Peyer's patch (tissue), 4 donors: ENCODE data around the gene NDST1. TPM values are rescaled to one million over a fixed set of nuclear protein-coding genes. Genes with fewer than 3 reads are reported as not detected.
A peak's percentile ranks its signal among the peaks of the same experiment; 100 is the strongest.

ENCODE experiments used
- DNase-seq, 3 donors: peaks; one replicate each; pipeline ENCODE4 v3.0.0-alpha.2; 2017 to 2019
- H3K27ac ChIP-seq, 4 donors: fragments of 200-600 bp; sonication (generic); one replicate each; pipeline ENCODE4 v1.5.1; 2016 to 2019
- H3K27me3 ChIP-seq, 2 donors: fragments of 200-600 bp; sonication (generic); one replicate each; pipeline ENCODE4 v1.5.1; 2019
- H3K36me3 ChIP-seq, 3 donors: fragments of 200-600 bp; sonication (generic); one replicate each; pipeline ENCODE4 v1.5.1; 2016 to 2019
- H3K4me1 ChIP-seq, 4 donors: fragments of 200-600 bp; sonication (generic); one replicate each; pipeline ENCODE4 v1.5.1; 2016 to 2019
- H3K4me3 ChIP-seq, 4 donors: fragments of 200-600 bp; sonication (generic); 1 replicate in 3 of 4; 2 replicates in 1 of 4; pipeline ENCODE4 v1.5.1; 2016 to 2019; ENCODE audit warnings: mild to moderate bottlenecking in 1 of 4
- H3K9me3 ChIP-seq, 4 donors: fragments of 200-600 bp; sonication (generic); one replicate each; pipeline ENCODE4 v1.5.1; 2016 to 2019; ENCODE audit warnings: mild to moderate bottlenecking in 1 of 4
- CTCF ChIP-seq, 6 experiments: fragments of 450-650 bp in 4 of 6; fragments of 200-600 bp in 2 of 6; sonication (generic) in 1 of 6; IDR thresholded peaks; one replicate each; pipeline ENCODE4 v1.5.1; 2017 to 2019; ENCODE audit warnings: antibody characterized with exemption in 6 of 6, mild to moderate bottlenecking in 3 of 6, moderate library complexity in 1 of 6
- POLR2A ChIP-seq, 2 donors: fragments of 450-650 bp; IDR thresholded peaks; one replicate each; pipeline ENCODE4 v1.5.1; 2017; ENCODE audit warnings: antibody characterized with exemption in 2 of 2, mild to moderate bottlenecking in 2 of 2, moderate library complexity in 2 of 2
- total RNA-seq, 4 donors: library from RNA; depleted of rRNA; stranded (reverse); fragments of >200 nt; gene quantifications; one replicate each; pipeline ENCODE4 v1.1.0, GENCODE V29; 2016

NDST1 gene
- total RNA-seq, 4 donors from 2014 or later: 80.9 to 168 (median 118) TPM

- Histone ChIP-seq H3K36me3 (peaks cover 0 to 50% (median 0%) of the 10 kb centered on the region in 3 donors), H3K9me3 (no peaks in the 10 kb centered on the region), H3K4me1 (peaks cover 0 to 2% (median 0%) of the 10 kb centered on the region in 4 donors), H3K27ac (no peak overlapping the region), H3K27me3 (no peaks in the 10 kb centered on the region), H3K4me3 (no peak overlapping the region)
- TF ChIP-seq POLR2A (IDR thresholded peaks at IDR 0.05): no peak
- TF ChIP-seq CTCF (IDR thresholded peaks at IDR 0.05): no peak
- peak in 1 of 3 donors; percentile 25 for DNase-seq
Measured at GRCh38 chr5:150556106-150556505, 48.2 kb downstream of the NDST1 start.

- peak in 1 of 3 donors; percentile 39 for DNase-seq
- H3K4me3 ChIP-seq: no peak overlapping the region
- H3K27me3 ChIP-seq: no peaks in the 10 kb centered on the region
- no peaks in the 10 kb centered on the region for H3K9me3 ChIP-seq
- peaks cover 0 to 9% (median 0%) of the 10 kb centered on the region in 4 donors for H3K4me1 ChIP-seq
- H3K27ac ChIP-seq: no peak overlapping the region
- no peak for TF ChIP-seq POLR2A (IDR thresholded peaks at IDR 0.05)
- TF ChIP-seq CTCF (IDR thresholded peaks at IDR 0.05): no peak
- H3K36me3 ChIP-seq: peaks cover 0 to 41% (median 0%) of the 10 kb centered on the region in 3 donors
Measured at GRCh38 chr5:150556859-150557508, 49.1 kb downstream of the NDST1 start.

- no peak for TF ChIP-seq CTCF (IDR thresholded peaks at IDR 0.05)
- no peak for TF ChIP-seq POLR2A (IDR thresholded peaks at IDR 0.05)
- Histone ChIP-seq H3K27me3 (no peaks in the 10 kb centered on the region), H3K9me3 (no peaks in the 10 kb centered on the region), H3K36me3 (peaks cover 0 to 36% (median 0%) of the 10 kb centered on the region in 3 donors), H3K4me3 (no peak overlapping the region), H3K4me1 (peaks cover 0 to 12% (median 0%) of the 10 kb centered on the region in 4 donors), H3K27ac (no peak overlapping the region)
- DNase-seq: peak in 1 of 3 donors; percentile 33
Measured at GRCh38 chr5:150557509-150557872, 49.6 kb downstream of the NDST1 start.

- Histone ChIP-seq H3K27ac (no peak overlapping the region), H3K27me3 (no peaks in the 10 kb centered on the region), H3K4me1 (peaks cover 0 to 12% (median 0%) of the 10 kb centered on the region in 4 donors), H3K36me3 (peaks cover 0 to 29% (median 0%) of the 10 kb centered on the region in 3 donors), H3K9me3 (no peaks in the 10 kb centered on the region), H3K4me3 (no peak overlapping the region)
- no peak for TF ChIP-seq CTCF (IDR thresholded peaks at IDR 0.05)
- TF ChIP-seq POLR2A (IDR thresholded peaks at IDR 0.05): no peak
- DNase-seq: peak in 1 of 3 donors; percentile 23
Measured at GRCh38 chr5:150558088-150558621, 50.2 kb downstream of the NDST1 start.

GRCh38 chr5:150559088-150559487, 51.2 kb downstream of the NDST1 start:
- peak in 1 of 3 donors; percentile 18 for DNase-seq
- no peaks in the 10 kb centered on the region for H3K27me3 ChIP-seq
- no peak overlapping the region for H3K4me3 ChIP-seq
- H3K9me3 ChIP-seq: no peaks in the 10 kb centered on the region
- no peak for TF ChIP-seq POLR2A (IDR thresholded peaks at IDR 0.05)
- TF ChIP-seq CTCF (IDR thresholded peaks at IDR 0.05): no peak
- H3K27ac ChIP-seq: no peak overlapping the region
- H3K36me3 ChIP-seq: peaks cover 0 to 20% (median 0%) of the 10 kb centered on the region in 3 donors
- peaks cover 0 to 12% (median 0%) of the 10 kb centered on the region in 4 donors for H3K4me1 ChIP-seq
